HEK293T (cell line): ENCODE results near the gene LARP6.

ENCODE experiments used
- CTCF ChIA-PET: fragments of 350-600 bp; formaldehyde crosslinking; extraction: SDS; loops from one replicate; lab custom pipeline; 2021; ENCODE audit warnings: antibody characterized with exemption, inconsistent platforms; lab: Yijun Ruan, JAX
- POLR2A ChIA-PET: fragments of 350-600 bp; formaldehyde crosslinking; extraction: SDS; loops from one replicate; lab custom pipeline; 2020; ENCODE audit warnings: antibody characterized with exemption, inconsistent platforms; lab: Yijun Ruan, JAX
- DNase-seq: peaks from one replicate; pipeline ENCODE4 v3.0.0; 2012; ENCODE audit warnings: mixed read lengths; ENCODE audit errors: extremely low spot score
- ARNT ChIP-seq: fragments of 450-650 bp; IDR thresholded peaks from 2 replicates; pipeline ENCODE4 v1.6.1; 2017; ENCODE audit warnings: mild to moderate bottlenecking
- BHLHE40 ChIP-seq: fragments of 450-650 bp; IDR thresholded peaks from 2 replicates; pipeline ENCODE4 v1.6.1; 2016; ENCODE audit warnings: mild to moderate bottlenecking, moderate library complexity, borderline replicate concordance
- CTBP1 ChIP-seq: fragments of 450-650 bp; IDR thresholded peaks from 2 replicates; pipeline ENCODE4 v1.6.1; 2016; ENCODE audit warnings: borderline replicate concordance
- ELF4 ChIP-seq: fragments of 450-650 bp; IDR thresholded peaks from 2 replicates; pipeline ENCODE4 v1.6.1; 2017; ENCODE audit warnings: antibody characterized with exemption
- FOXA1 ChIP-seq: fragments of 450-650 bp; IDR thresholded peaks from 2 replicates; pipeline ENCODE4 v1.6.1; 2016; ENCODE audit warnings: mild to moderate bottlenecking
- FOXK2 ChIP-seq: fragments of 450-650 bp; IDR thresholded peaks from 2 replicates; pipeline ENCODE4 v1.6.1; 2016; ENCODE audit warnings: mild to moderate bottlenecking
- FOXM1 ChIP-seq: fragments of 450-650 bp; IDR thresholded peaks from 2 replicates; pipeline ENCODE4 v1.6.1; 2017; ENCODE audit warnings: mild to moderate bottlenecking, borderline replicate concordance
- HDGF ChIP-seq: fragments of 450-650 bp; IDR thresholded peaks from 2 replicates; pipeline ENCODE4 v1.6.1; 2017; ENCODE audit warnings: antibody characterized with exemption, borderline replicate concordance
- L3MBTL2 ChIP-seq: fragments of 450-650 bp; conservative IDR thresholded peaks from 2 replicates; pipeline ENCODE4 v1.6.1; 2016; ENCODE audit warnings: mild to moderate bottlenecking
- LEF1 ChIP-seq: fragments of 450-650 bp; IDR thresholded peaks from 2 replicates; pipeline ENCODE4 v1.6.1; 2017; ENCODE audit warnings: mild to moderate bottlenecking, borderline replicate concordance
- NFRKB ChIP-seq: fragments of 450-650 bp; IDR thresholded peaks from 2 replicates; pipeline ENCODE4 v1.6.1; 2016; ENCODE audit warnings: mild to moderate bottlenecking, moderate library complexity
- SP1 ChIP-seq: fragments of 450-650 bp; IDR thresholded peaks from 2 replicates; pipeline ENCODE4 v1.6.1; 2017
- SUZ12 ChIP-seq: fragments of 450-650 bp; IDR thresholded peaks from 2 replicates; pipeline ENCODE4 v1.6.1; 2016; ENCODE audit warnings: mild to moderate bottlenecking
- TARDBP ChIP-seq: fragments of 450-650 bp; IDR thresholded peaks from 2 replicates; pipeline ENCODE4 v1.6.1; 2016
- ZNF384 ChIP-seq: fragments of 450-650 bp; IDR thresholded peaks from 2 replicates; pipeline ENCODE4 v1.6.1; 2016
- TF ChIP-seq, protein P1 (sequence below): fragments of 450-650 bp; IDR thresholded peaks from 2 replicates; pipeline ENCODE4 v1.6.1; 2016

The LARP6 gene

GRCh38 chr15:70882361-70882760 is 28.4 kb upstream of the LARP6 start:
- POLR2A ChIA-PET: no interaction called here
- TF ChIP-seq CTBP1 (no peak), SP1 (no peak), NFRKB (no peak), TARDBP (no peak), L3MBTL2 (no peak)
- TF ChIP-seq, protein P1, sequence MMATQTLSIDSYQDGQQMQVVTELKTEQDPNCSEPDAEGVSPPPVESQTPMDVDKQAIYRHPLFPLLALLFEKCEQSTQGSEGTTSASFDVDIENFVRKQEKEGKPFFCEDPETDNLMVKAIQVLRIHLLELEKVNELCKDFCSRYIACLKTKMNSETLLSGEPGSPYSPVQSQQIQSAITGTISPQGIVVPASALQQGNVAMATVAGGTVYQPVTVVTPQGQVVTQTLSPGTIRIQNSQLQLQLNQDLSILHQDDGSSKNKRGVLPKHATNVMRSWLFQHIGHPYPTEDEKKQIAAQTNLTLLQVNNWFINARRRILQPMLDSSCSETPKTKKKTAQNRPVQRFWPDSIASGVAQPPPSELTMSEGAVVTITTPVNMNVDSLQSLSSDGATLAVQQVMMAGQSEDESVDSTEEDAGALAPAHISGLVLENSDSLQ: no peak
- DNase-seq: no peak
- CTCF ChIA-PET: interaction anchor here (1.2 kb wide), 1 partner anchor 58 kb away, joined by 4 read pairs; no protein-coding TSS in a partner anchor

- ChIA-PET POLR2A (interaction anchor here (1.6 kb wide), 1 partner anchor 11 kb away, joined by 4 read pairs; no protein-coding TSS in a partner anchor), CTCF (no interaction called here)
- DNase-seq: no peak
- TF ChIP-seq L3MBTL2 (no peak), ZNF384 (no peak), FOXM1 (no peak), FOXK2 (no peak), SUZ12 (no peak), LEF1 (no peak), SP1 (no peak), CTBP1 (no peak), NFRKB (no peak), BHLHE40 (no peak), ELF4 (no peak), FOXA1 (no peak), ARNT (no peak), HDGF (no peak), TARDBP (no peak)
- TF ChIP-seq, protein P1: no peak
These were observed 26.8 kb upstream of the LARP6 start for GRCh38 chr15:70880781-70881180.

DNA sequence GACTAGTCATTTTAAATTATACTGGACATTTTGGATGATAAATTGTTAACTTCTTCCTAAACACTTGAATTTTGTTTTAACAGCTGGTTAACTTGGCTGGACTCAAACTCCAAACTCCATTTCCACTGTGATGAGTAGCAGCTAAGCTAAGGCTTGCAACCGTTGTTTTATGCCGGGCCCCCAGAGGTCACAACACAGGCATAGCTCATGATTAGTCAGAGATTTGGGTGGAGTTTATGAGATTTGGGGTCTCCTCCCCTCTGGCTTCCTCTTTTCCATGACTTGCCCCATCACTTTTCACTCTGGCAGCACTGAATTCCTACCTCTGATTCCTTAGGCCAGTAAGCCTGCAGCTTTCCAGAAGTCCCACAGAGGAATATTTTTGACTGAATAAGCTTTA is 25.4 kb upstream of the LARP6 start:
- TF ChIP-seq ARNT (no peak), CTBP1 (no peak), FOXK2 (no peak), LEF1 (no peak), BHLHE40 (no peak), SP1 (no peak), TARDBP (no peak), NFRKB (no peak)
- CTCF ChIA-PET: interaction anchor here (1.6 kb wide), 1 partner anchor 55 kb away, joined by 7 read pairs; no protein-coding TSS in a partner anchor
- POLR2A ChIA-PET: interaction anchor here (1.4 to 1.6 kb wide), 2 partner anchors 12 to 25 kb away, joined by 3 to 4 read pairs; partner anchors contain the start of gene LARP6
- DNase-seq: no peak

- no peak for DNase-seq
- ChIA-PET CTCF (no interaction called here), POLR2A (no interaction called here)
- no peak for TF ChIP-seq FOXM1
- no peak for TF ChIP-seq LEF1
- TF ChIP-seq FOXA1: no peak
- no peak for TF ChIP-seq SUZ12
- TF ChIP-seq TARDBP: no peak
- no peak for TF ChIP-seq FOXK2
- TF ChIP-seq ARNT: no peak
- TF ChIP-seq SP1: no peak
- TF ChIP-seq, protein P1: no peak
- no peak for TF ChIP-seq NFRKB
- TF ChIP-seq ZNF384: no peak
- no peak for TF ChIP-seq L3MBTL2
- no peak for TF ChIP-seq CTBP1
- TF ChIP-seq HDGF: no peak
- no peak for TF ChIP-seq BHLHE40
- TF ChIP-seq ELF4: no peak
These were observed 22.7 kb upstream of the LARP6 start for GRCh38 chr15:70876683-70877082.

DNA sequence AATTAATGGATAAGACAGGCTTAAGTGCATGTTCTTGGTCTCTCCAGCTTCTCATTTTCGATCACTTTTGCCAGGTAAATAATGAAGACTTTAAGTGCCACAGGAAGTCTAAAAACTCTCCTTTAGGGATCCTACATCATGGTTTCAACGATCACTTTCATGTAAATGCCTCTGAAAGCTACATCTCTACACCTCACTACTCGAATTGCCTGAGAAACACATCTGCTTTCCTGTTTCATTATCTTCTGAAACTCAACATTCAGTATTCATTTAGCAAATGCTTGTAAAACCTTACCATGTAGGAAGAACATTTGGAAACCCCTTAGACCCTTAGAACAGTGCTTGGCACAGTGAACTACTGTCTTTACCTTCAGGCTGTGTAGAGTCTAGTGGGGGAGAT is 22.1 kb upstream of the LARP6 start:
- CTCF ChIA-PET: no interaction called here
- DNase-seq: no peak

DNA sequence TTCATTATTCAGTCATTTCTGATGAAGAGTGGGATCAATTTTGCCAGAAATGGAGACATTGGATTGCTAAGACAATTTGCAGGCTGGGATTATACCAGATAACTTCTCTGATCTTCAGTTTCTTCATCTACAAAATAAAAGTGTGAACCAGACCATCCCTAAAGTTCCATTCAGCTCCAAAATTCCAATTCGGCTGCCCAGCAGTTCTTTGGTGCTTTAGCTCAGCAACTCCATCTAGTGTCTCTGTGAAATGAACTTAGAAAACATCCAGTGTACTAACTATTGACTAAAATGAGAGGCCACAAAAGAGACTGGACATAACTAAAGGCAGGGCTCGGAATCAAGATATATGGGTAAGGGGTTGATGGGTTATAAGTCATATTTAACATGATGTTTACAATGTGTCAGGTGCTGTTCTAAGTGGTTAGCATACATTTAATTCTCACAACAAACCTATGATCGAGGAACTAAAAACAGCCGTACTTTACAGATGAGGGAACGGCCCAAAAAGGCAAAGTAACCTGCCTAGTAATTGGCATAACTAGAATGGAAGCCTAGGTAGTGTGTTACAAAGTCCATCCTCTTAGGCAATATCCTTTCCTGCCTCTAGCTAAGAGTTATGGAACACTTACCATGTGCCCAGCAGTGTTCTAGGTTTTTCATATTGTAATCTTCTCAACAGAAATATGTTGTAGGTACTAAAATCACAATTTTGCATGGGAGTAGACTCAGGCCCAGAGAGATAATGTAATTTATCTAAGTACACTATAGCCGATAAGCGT is 21.2 kb upstream of the LARP6 start:
- no peak for TF ChIP-seq SP1
- no peak for DNase-seq
- POLR2A ChIA-PET: interaction anchor here (2.0 to 2.4 kb wide), 2 partner anchors 15 to 20 kb away, joined by 5 to 26 read pairs; partner anchors contain the start of gene LARP6
- CTCF ChIA-PET: interaction anchor here (0.7 to 2.8 kb wide), 14 partner anchors 10 to 568 kb away, joined by 3 to 34 read pairs (median 5); partner anchors contain the start of gene LARP6

More for the DNA sequence above, 22.1 kb upstream of the LARP6 start:
- POLR2A ChIA-PET: interaction anchor here (2.0 kb wide), 1 partner anchor 14 kb away, joined by 5 read pairs; no protein-coding TSS in a partner anchor
- TF ChIP-seq NFRKB (no peak), ELF4 (no peak), FOXK2 (no peak)
